Left lung (tissue), 10 donors: ENCODE results near the gene CPA3. TPM values are rescaled to one million over a fixed set of nuclear protein-coding genes. Genes with fewer than 3 reads are reported as not detected.

ENCODE experiments used
- ATAC-seq: fragments of 200-7000 bp; cut with Tn5 transposase; one replicate; pipeline ENCODE4 v1.9.1; 2020; ENCODE audit warnings: moderate library complexity
- DNase-seq, 4 donors: peaks; one replicate each; pipeline ENCODE4 v3.0.0-alpha.2; 2013 to 2020
- H3K27ac ChIP-seq, 2 donors: fragments of 200-600 bp; sonication (generic) in 1 of 2; one replicate each; pipeline versions ENCODE4 v1.5.0 to v1.8.0; 2020 to 2021
- H3K27me3 ChIP-seq, 2 donors: fragments of 200-600 bp; sonication (generic) in 1 of 2; one replicate each; pipeline versions ENCODE4 v1.5.0 to v1.8.0; 2020 to 2021
- H3K36me3 ChIP-seq, 2 donors: fragments of 200-600 bp; sonication (generic) in 1 of 2; one replicate each; pipeline versions ENCODE4 v1.5.0 to v1.8.0; 2020 to 2021
- H3K4me1 ChIP-seq, 2 donors: fragments of 200-600 bp; one replicate each; pipeline ENCODE4 v1.8.0; 2021
- H3K4me3 ChIP-seq, 2 donors: fragments of 200-600 bp; sonication (generic) in 1 of 2; one replicate each; pipeline versions ENCODE4 v1.5.0 to v1.8.0; 2020 to 2021; ENCODE audit warnings: mild to moderate bottlenecking in 1 of 2
- H3K9me3 ChIP-seq, 2 donors: fragments of 200-600 bp; sonication (generic) in 1 of 2; one replicate each; pipeline versions ENCODE4 v1.5.0 to v1.8.0; 2020 to 2021
- CTCF ChIP-seq, 2 donors: fragments of 200-600 bp; sonication (generic) in 1 of 2; IDR thresholded peaks; one replicate each; pipeline versions ENCODE4 v1.5.0 to v1.8.0; 2021; ENCODE audit warnings: antibody characterized with exemption in 2 of 2
- intact Hi-C, 2 donors: fragments of 100-400 bp; cut with DNase I; formaldehyde crosslinking; loops; one replicate each; pipeline versions ENCODE4 v1.11.2 to v1.14.2; 2022
- polyA plus RNA-seq, 6 donors: library from polyadenylated mRNA; unstranded; fragments of 120-200 nt; gene quantifications; one replicate each; pipeline ENCODE4 v1.2.1, GENCODE V29; 2013; ENCODE audit not compliant: insufficient read length in 6 of 6
- total RNA-seq, 2 donors: library from RNA; stranded (reverse); fragmentation: NEBNext Ultra II Directional; extraction: Animal tissue kit (Norgen Biotek cat#: 25700); gene quantifications; one replicate each; pipeline ENCODE4 v1.2.1, GENCODE V29; 2021
- donor health status: DM: no; HTN: yes; CAD: no.
- donor health status: DM: no; HTN: no; CAD: no.

Gene CPA3
- total and polyA plus RNA-seq, 8 donors, result 0.24 to 15.2 (median 0.40) TPM

DNA sequence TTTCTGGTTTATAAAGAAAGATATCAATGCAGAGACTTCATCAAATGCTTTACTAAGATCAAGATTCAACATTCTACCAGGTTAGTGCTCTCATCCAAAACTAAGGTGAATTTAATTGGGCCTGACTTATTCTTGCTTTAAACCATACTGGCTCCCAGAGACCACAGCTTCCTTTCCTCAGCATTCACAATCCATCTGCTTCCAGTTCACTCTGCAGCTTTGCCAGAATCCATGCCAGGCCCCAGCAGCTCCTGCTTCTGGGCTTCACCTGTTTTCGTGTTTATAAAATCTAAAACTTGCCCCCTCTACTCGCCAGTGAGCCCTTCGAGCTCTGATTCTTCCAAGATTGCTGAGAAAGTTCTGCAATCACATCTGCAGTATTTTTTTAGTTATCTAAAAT, 35.2 kb upstream of the CPA3 start:
- Histone ChIP-seq H3K9me3 (no peaks in the 10 kb centered on the region), H3K27ac (no peak overlapping the region), H3K4me1 (no peaks in the 10 kb centered on the region), H3K4me3 (no peak overlapping the region), H3K27me3 (no peaks in the 10 kb centered on the region), H3K36me3 (no peaks in the 10 kb centered on the region)
- intact Hi-C loops, result no loop called here
- DNase-seq (no peak), ATAC-seq (no peak)
- TF ChIP-seq CTCF (IDR thresholded peaks at IDR 0.05), result no peak

GRCh38 chr3:148833223-148833622, 31.9 kb upstream of the CPA3 start:
- no peak overlapping the region for H3K4me3 ChIP-seq
- no peaks in the 10 kb centered on the region for H3K27me3 ChIP-seq
- DNase-seq (no peak), ATAC-seq (no peak)
- H3K27ac ChIP-seq, result no peak overlapping the region
- no peaks in the 10 kb centered on the region for H3K9me3 ChIP-seq
- H3K4me1 ChIP-seq, result no peaks in the 10 kb centered on the region
- TF ChIP-seq CTCF (IDR thresholded peaks at IDR 0.05), result no peak
- intact Hi-C loops, result no loop called here
- H3K36me3 ChIP-seq, result no peaks in the 10 kb centered on the region

DNA sequence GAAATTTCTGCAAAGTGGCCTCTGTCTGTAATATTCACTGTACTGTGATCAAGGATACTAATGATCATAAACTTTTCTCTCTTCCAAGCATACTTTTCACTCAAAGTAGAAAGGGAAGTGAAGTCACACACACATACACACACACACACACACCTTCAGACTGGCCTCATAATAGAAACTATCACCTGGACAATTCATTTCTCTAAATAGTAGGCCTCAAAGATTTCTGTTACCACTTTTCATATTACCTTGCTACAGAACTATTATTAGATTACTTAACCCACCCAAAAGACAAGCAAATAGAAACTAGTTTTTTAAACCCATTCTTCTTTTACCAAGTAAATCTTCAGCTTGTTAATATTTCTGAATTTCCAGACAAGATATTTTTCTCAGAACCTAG, 25.3 kb upstream of the CPA3 start:
- H3K36me3 ChIP-seq, result no peaks in the 10 kb centered on the region
- intact Hi-C loops, result no loop called here
- no peak for TF ChIP-seq CTCF (IDR thresholded peaks at IDR 0.05)
- DNase-seq, result no peak
- no peak overlapping the region for H3K4me3 ChIP-seq
- no peak overlapping the region for H3K27ac ChIP-seq
- no peaks in the 10 kb centered on the region for H3K27me3 ChIP-seq
- ATAC-seq, result no peak
- H3K4me1 ChIP-seq, result no peaks in the 10 kb centered on the region
- H3K9me3 ChIP-seq, result no peaks in the 10 kb centered on the region

- H3K4me3 ChIP-seq, result no peak overlapping the region
- H3K4me1 ChIP-seq, result no peaks in the 10 kb centered on the region
- ATAC-seq (no peak), DNase-seq (no peak)
- no peak for TF ChIP-seq CTCF (IDR thresholded peaks at IDR 0.05)
- H3K27me3 ChIP-seq, result no peaks in the 10 kb centered on the region
- H3K36me3 ChIP-seq, result no peaks in the 10 kb centered on the region
- H3K9me3 ChIP-seq, result no peaks in the 10 kb centered on the region
- H3K27ac ChIP-seq, result no peak overlapping the region
- intact Hi-C loops, result no loop called here
Measured at GRCh38 chr3:148840451-148840850, 24.6 kb upstream of the CPA3 start.

DNA sequence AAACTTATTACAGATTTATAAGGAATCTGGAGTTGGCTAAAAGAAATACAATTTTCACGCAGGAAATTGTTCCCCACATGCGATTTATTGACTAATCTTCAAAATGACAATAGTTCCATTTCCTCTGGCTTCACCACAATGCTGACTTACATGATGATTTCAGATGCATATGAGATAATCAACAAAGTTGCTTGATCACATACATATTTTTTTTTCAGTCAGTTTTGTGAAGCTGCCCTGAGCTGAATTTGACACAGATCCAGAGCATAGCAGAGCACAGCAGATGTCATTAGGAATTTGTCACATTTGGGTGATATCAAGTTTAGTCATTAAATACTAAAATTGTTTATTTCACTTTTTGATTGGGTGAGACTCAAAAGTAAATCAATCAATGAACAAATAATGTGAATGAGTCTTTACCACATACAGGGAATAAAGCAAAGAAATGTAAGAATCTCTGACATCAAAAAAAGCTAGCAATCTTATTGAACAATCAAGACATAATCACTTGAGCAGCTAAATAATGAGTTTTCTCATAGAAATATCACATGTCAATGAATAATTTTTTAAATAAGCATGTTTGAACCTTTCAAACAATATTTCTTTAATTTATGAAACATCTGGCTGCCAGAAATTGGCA, 19.2 kb upstream of the CPA3 start:
- TF ChIP-seq CTCF (IDR thresholded peaks at IDR 0.05), result no peak
- intact Hi-C loops, result no loop called here
- ATAC-seq (no peak), DNase-seq (no peak)
- Histone ChIP-seq H3K27ac (no peak overlapping the region), H3K4me1 (no peaks in the 10 kb centered on the region), H3K9me3 (no peaks in the 10 kb centered on the region), H3K27me3 (no peaks in the 10 kb centered on the region), H3K36me3 (no peaks in the 10 kb centered on the region), H3K4me3 (no peak overlapping the region)
